Stimulated activated naive CD8-positive, alpha-beta T cell treated with anti-CD3 and anti-CD28 coated beads, Interleukin-15, Interleukin-2, amounts not matched to agents 100 ng/mL and 50 ng/mL, for 24 hours (primary cell): ENCODE measurements around the gene DTNB.

Source experiments
- H3K27ac Mint-ChIP-seq: one replicate; pipeline ENCODE4 v1.8.0; 2021; ENCODE audit warnings: mild to moderate bottlenecking, mixed read lengths
- H3K27me3 Mint-ChIP-seq: one replicate; pipeline ENCODE4 v1.8.0; 2021; ENCODE audit warnings: mixed read lengths
- H3K36me3 Mint-ChIP-seq: one replicate; pipeline ENCODE4 v1.8.0; 2021; ENCODE audit warnings: low read depth, mixed read lengths
- H3K4me1 Mint-ChIP-seq: one replicate; pipeline ENCODE4 v1.8.0; 2021; ENCODE audit warnings: low read depth, mixed read lengths
- H3K4me3 Mint-ChIP-seq: one replicate; pipeline ENCODE4 v1.8.0; 2021; ENCODE audit warnings: mild to moderate bottlenecking, mixed read lengths
- H3K9me3 Mint-ChIP-seq: one replicate; pipeline ENCODE4 v1.8.0; 2021; ENCODE audit warnings: mixed read lengths

Gene DTNB

GRCh38 chr2:25355270-25355669 lies 318.1 kb downstream of the DTNB start:
- H3K9me3 Mint-ChIP-seq: no peaks in the 10 kb centered on the region
- no peak overlapping the region for H3K27ac Mint-ChIP-seq

GRCh38 chr2:25354116-25354515 lies 319.3 kb downstream of the DTNB start:
- H3K36me3 Mint-ChIP-seq: no peaks in the 10 kb centered on the region
- H3K4me3 Mint-ChIP-seq: no peak overlapping the region
- H3K27me3 Mint-ChIP-seq: peaks cover 3% of the 10 kb centered on the region
- H3K9me3 Mint-ChIP-seq: no peaks in the 10 kb centered on the region
- peaks cover 34% of the 10 kb centered on the region for H3K4me1 Mint-ChIP-seq
- H3K27ac Mint-ChIP-seq: no peak overlapping the region

More at GRCh38 chr2:25355270-25355669, 318.1 kb downstream of the DTNB start:
- Mint-ChIP-seq H3K36me3 (no peaks in the 10 kb centered on the region), H3K27me3 (peaks cover 3% of the 10 kb centered on the region), H3K4me1 (peaks cover 23% of the 10 kb centered on the region), H3K4me3 (no peak overlapping the region)

- no peaks in the 10 kb centered on the region for H3K36me3 Mint-ChIP-seq
These were observed 324.0 kb downstream of the DTNB start for GRCh38 chr2:25349397-25349796.

GRCh38 chr2:25347846-25348245 lies 325.5 kb downstream of the DTNB start:
- no peaks in the 10 kb centered on the region for H3K27me3 Mint-ChIP-seq
- H3K36me3 Mint-ChIP-seq: no peaks in the 10 kb centered on the region
- H3K4me3 Mint-ChIP-seq: peak overlapping the region; percentile 53
- H3K9me3 Mint-ChIP-seq: no peaks in the 10 kb centered on the region
- peaks cover 69% of the 10 kb centered on the region for H3K4me1 Mint-ChIP-seq
- peak overlapping the region; percentile 89 for H3K27ac Mint-ChIP-seq

More at GRCh38 chr2:25349397-25349796, 324.0 kb downstream of the DTNB start:
- Mint-ChIP-seq H3K4me3 (no peak overlapping the region), H3K27ac (peak overlapping the region; percentile 50), H3K27me3 (no peaks in the 10 kb centered on the region), H3K4me1 (peaks cover 69% of the 10 kb centered on the region), H3K9me3 (no peaks in the 10 kb centered on the region)

- Mint-ChIP-seq H3K4me3 (peak overlapping the region; percentile 53), H3K4me1 (peaks cover 63% of the 10 kb centered on the region), H3K27ac (peak overlapping the region; percentile 89), H3K27me3 (no peaks in the 10 kb centered on the region), H3K36me3 (no peaks in the 10 kb centered on the region), H3K9me3 (no peaks in the 10 kb centered on the region)
These were observed 326.1 kb downstream of the DTNB start for GRCh38 chr2:25347205-25347815.

- no peaks in the 10 kb centered on the region for H3K36me3 Mint-ChIP-seq
- no peaks in the 10 kb centered on the region for H3K27me3 Mint-ChIP-seq
- peak overlapping the region; percentile 82 for H3K4me3 Mint-ChIP-seq
- H3K4me1 Mint-ChIP-seq: peaks cover 55% of the 10 kb centered on the region
- H3K9me3 Mint-ChIP-seq: no peaks in the 10 kb centered on the region
- H3K27ac Mint-ChIP-seq: no peak overlapping the region
These were observed 330.1 kb downstream of the DTNB start for GRCh38 chr2:25343187-25343825.

GRCh38 chr2:25342372-25343186 lies 330.8 kb downstream of the DTNB start:
- peaks cover 3% of the 10 kb centered on the region for H3K36me3 Mint-ChIP-seq
- H3K4me3 Mint-ChIP-seq: peak overlapping the region; percentile 82
- no peaks in the 10 kb centered on the region for H3K9me3 Mint-ChIP-seq
- H3K4me1 Mint-ChIP-seq: peaks cover 55% of the 10 kb centered on the region
- H3K27me3 Mint-ChIP-seq: no peaks in the 10 kb centered on the region
- peak overlapping the region; percentile 67 for H3K27ac Mint-ChIP-seq

- Mint-ChIP-seq H3K27ac (peak within 1 kb of the TSS; percentile 67), H3K36me3 (peaks cover 8% of the 10 kb centered on the region), H3K9me3 (no peaks in the 10 kb centered on the region), H3K4me3 (peak within 1 kb of the TSS; percentile 82), H3K4me1 (peaks cover 55% of the 10 kb centered on the region), H3K27me3 (no peaks in the 10 kb centered on the region)
These were observed 331.5 kb downstream of the DTNB start, which contains the start of gene DNMT3A for GRCh38 chr2:25341753-25342371. Gene DNMT3A (minus strand): TSS chr2:25341925. CDS start chr2:25313984, 27,941 bp downstream.

GRCh38 chr2:25341011-25341727 lies 332.2 kb downstream of the DTNB start:
- H3K4me3 Mint-ChIP-seq: no peak overlapping the region
- no peak overlapping the region for H3K27ac Mint-ChIP-seq
- H3K9me3 Mint-ChIP-seq: no peaks in the 10 kb centered on the region
- peaks cover 8% of the 10 kb centered on the region for H3K36me3 Mint-ChIP-seq
- no peaks in the 10 kb centered on the region for H3K27me3 Mint-ChIP-seq
- H3K4me1 Mint-ChIP-seq: peaks cover 58% of the 10 kb centered on the region

GRCh38 chr2:25340181-25340921 lies 333.0 kb downstream of the DTNB start:
- Mint-ChIP-seq H3K27me3 (no peaks in the 10 kb centered on the region), H3K9me3 (no peaks in the 10 kb centered on the region), H3K4me3 (peak overlapping the region; percentile 76), H3K4me1 (peaks cover 58% of the 10 kb centered on the region), H3K36me3 (peaks cover 8% of the 10 kb centered on the region), H3K27ac (peak overlapping the region; percentile 65)

- Mint-ChIP-seq H3K4me1 (peaks cover 58% of the 10 kb centered on the region), H3K4me3 (peak overlapping the region; percentile 76), H3K9me3 (no peaks in the 10 kb centered on the region), H3K36me3 (peaks cover 8% of the 10 kb centered on the region), H3K27ac (no peak overlapping the region), H3K27me3 (no peaks in the 10 kb centered on the region)
These were observed 333.6 kb downstream of the DTNB start for GRCh38 chr2:25339791-25340180.

- H3K9me3 Mint-ChIP-seq: no peaks in the 10 kb centered on the region
- peak overlapping the region; percentile 22 for H3K27ac Mint-ChIP-seq
- peaks cover 60% of the 10 kb centered on the region for H3K4me1 Mint-ChIP-seq
These were observed 334.1 kb downstream of the DTNB start for GRCh38 chr2:25339211-25339674.

GRCh38 chr2:25338401-25338800 lies 335.0 kb downstream of the DTNB start:
- Mint-ChIP-seq H3K4me3 (peak overlapping the region; percentile 76), H3K27ac (peak overlapping the region; percentile 22), H3K27me3 (no peaks in the 10 kb centered on the region), H3K4me1 (peaks cover 64% of the 10 kb centered on the region), H3K9me3 (no peaks in the 10 kb centered on the region), H3K36me3 (peaks cover 8% of the 10 kb centered on the region)

More at GRCh38 chr2:25339211-25339674, 334.1 kb downstream of the DTNB start:
- Mint-ChIP-seq H3K27me3 (no peaks in the 10 kb centered on the region), H3K36me3 (peaks cover 8% of the 10 kb centered on the region), H3K4me3 (peak overlapping the region; percentile 76)
